ENCODE results near the gene ENTPD8. TPM values are rescaled to one million over a fixed set of nuclear protein-coding genes. Genes with fewer than 3 reads are reported as not detected.

The ENTPD8 gene
- total and polyA plus RNA-seq, 2 of the 13 experiments (the other 11 are each of a cell fraction or from before 2014, with no cell fraction given): 0.26 to 0.44 TPM

GRCh38 chr9:137422604-137423513, 18.3 kb downstream of the ENTPD8 start, which contains the start of the genes EXD3 and NOXA1 (continued):
- peak; percentile 72 for TF ChIP-seq ZBTB40 (IDR thresholded peaks at IDR 0.05)
- TF ChIP-seq ZBTB40 (CRISPR knock-in tag; IDR thresholded peaks at IDR 0.05): peak; percentile 65; the same call in 1 of the 2 replicates
- TF ChIP-seq GATAD2A (CRISPR knock-in tag; IDR thresholded peaks at IDR 0.05): 0 out of 2 replicates have a peak, but pooled peaks have one; percentile 31
- TF ChIP-seq RXRB (CRISPR knock-in tag; IDR thresholded peaks at IDR 0.05; ENCODE audit: borderline replicate concordance): peak; percentile 48; the same call in 1 of the 2 replicates
- TF ChIP-seq FOXO1 (CRISPR knock-in tag; IDR thresholded peaks at IDR 0.05): no peak; the same call in 1 of the 2 replicates
- TF ChIP-seq GFI1 (CRISPR knock-in tag; IDR thresholded peaks at IDR 0.05; ENCODE audit: borderline replicate concordance): peak; percentile 24; the same call in 1 of the 2 replicates
- TF ChIP-seq ZNF143 (CRISPR knock-in tag; IDR thresholded peaks at IDR 0.05): peak; percentile 32; the same call in 1 of the 2 replicates
- peak; percentile 57; the same call in 1 of the 2 replicates for TF ChIP-seq ZNF841 (CRISPR knock-in tag; IDR thresholded peaks at IDR 0.05; ENCODE audit: borderline replicate concordance)
- no peak for TF ChIP-seq ZBTB37 (CRISPR knock-in tag; IDR thresholded peaks at IDR 0.05)
- peak; percentile 83 for TF ChIP-seq YEATS2 (CRISPR knock-in tag; IDR thresholded peaks at IDR 0.05; ENCODE audit: borderline replicate concordance)
- TF ChIP-seq ZEB1 (IDR thresholded peaks at IDR 0.05; ENCODE audit: insufficient replicate concordance, low read depth): peak; percentile 92
- peak; percentile 90 for TF ChIP-seq TOPORS (CRISPR knock-in tag; IDR thresholded peaks at IDR 0.05)
- TF ChIP-seq ZKSCAN1 (IDR thresholded peaks at IDR 0.05; ENCODE audit: low read length): no peak
- TF ChIP-seq MYNN (CRISPR knock-in tag; IDR thresholded peaks at IDR 0.05; ENCODE audit: low read depth): no peak
